ENCODE results near the gene SEMA4C.

- no peak for TF ChIP-seq POLR2AphosphoS5 (IDR thresholded peaks at IDR 0.05)
- no peak for TF ChIP-seq CTCF (IDR thresholded peaks at IDR 0.05)
These were observed 3.3 kb downstream of the SEMA4C start for GRCh38 chr2:96866586-96866985.

All from gastroesophageal sphincter (tissue), 3 donors.